Measurements from ENCODE around the gene TIAM2. TPM values are rescaled to one million over a fixed set of nuclear protein-coding genes. Genes with fewer than 3 reads are reported as not detected.
"Not testable (repeated sequence)": the region's sequence is repeated elsewhere in the genome, so short reads cannot be mapped to it uniquely, and the experiment has no call there.

Gene TIAM2
- polyA plus RNA-seq, 1 donor: 13.7 TPM

- DNase-seq (ENCODE audit: low read depth): no peak
These were observed 105.0 kb downstream of the TIAM2 start for GRCh38 chr6:155100087-155100486.

GRCh38 chr6:155100591-155100990 is 105.5 kb downstream of the TIAM2 start:
- no peak for DNase-seq (ENCODE audit: low read depth)

GRCh38 chr6:155103083-155103645 is 108.0 kb downstream of the TIAM2 start:
- DNase-seq (ENCODE audit: low read depth): not testable (repeated sequence)

GRCh38 chr6:155103816-155104366 is 108.8 kb downstream of the TIAM2 start:
- DNase-seq (ENCODE audit: low read depth): no peak

GRCh38 chr6:155106456-155107115 is 111.5 kb downstream of the TIAM2 start:
- peak; percentile 57 for DNase-seq (ENCODE audit: low read depth)

- no peak for DNase-seq (ENCODE audit: low read depth)
These were observed 112.4 kb downstream of the TIAM2 start for GRCh38 chr6:155107432-155108069.

GRCh38 chr6:155108070-155108820 is 113.1 kb downstream of the TIAM2 start:
- DNase-seq (ENCODE audit: low read depth): no peak

- no peak for DNase-seq (ENCODE audit: low read depth)
These were observed 115.6 kb downstream of the TIAM2 start for GRCh38 chr6:155110721-155111120.

GRCh38 chr6:155112757-155113156 is 117.6 kb downstream of the TIAM2 start:
- no peak for DNase-seq (ENCODE audit: low read depth)

GRCh38 chr6:155115893-155116570 is 120.9 kb downstream of the TIAM2 start:
- no peak for DNase-seq (ENCODE audit: low read depth)

- no peak for DNase-seq (ENCODE audit: low read depth)
These were observed 121.4 kb downstream of the TIAM2 start for GRCh38 chr6:155116571-155116910.

- no peak for DNase-seq (ENCODE audit: low read depth)
These were observed 122.1 kb downstream of the TIAM2 start for GRCh38 chr6:155117256-155117655.

GRCh38 chr6:155117785-155118184 is 122.7 kb downstream of the TIAM2 start:
- DNase-seq (ENCODE audit: low read depth): no peak

GRCh38 chr6:155119201-155119600 is 124.1 kb downstream of the TIAM2 start:
- not testable (repeated sequence) for DNase-seq (ENCODE audit: low read depth)

- no peak for DNase-seq (ENCODE audit: low read depth)
These were observed 124.9 kb downstream of the TIAM2 start for GRCh38 chr6:155120034-155120433.

- no peak for DNase-seq (ENCODE audit: low read depth)
These were observed 126.2 kb downstream of the TIAM2 start for GRCh38 chr6:155121294-155121693.

- DNase-seq (ENCODE audit: low read depth): no peak
These were observed 126.6 kb downstream of the TIAM2 start for GRCh38 chr6:155121699-155122098.

- no peak for DNase-seq (ENCODE audit: low read depth)
These were observed 127.3 kb downstream of the TIAM2 start for GRCh38 chr6:155122199-155122950.

GRCh38 chr6:155123520-155123919 is 128.4 kb downstream of the TIAM2 start:
- no peak for DNase-seq (ENCODE audit: low read depth)

GRCh38 chr6:155125906-155126305 is 130.8 kb downstream of the TIAM2 start:
- DNase-seq (ENCODE audit: low read depth): no peak
